HL-60 (cell line): ENCODE measurements around the gene KMT2E.

ENCODE experiments used
- DNase-seq, 2 experiments: peaks; one replicate each; pipeline ENCODE4 v3.0.0-alpha.2; 2010 to 2020; ENCODE audit warnings: low read depth in 1 of 2, low spot score in 1 of 2
- H3K27ac ChIP-seq: fragments of 250-450 bp; sonication (Bioruptor Pico); replicated peaks from 2 replicates; pipeline ENCODE4 v1.5.1; 2020; ENCODE audit warnings: mild to moderate bottlenecking, moderate library complexity
- H3K27me3 ChIP-seq: fragments of 250-450 bp; sonication (Bioruptor Pico); 2 replicates; pipeline ENCODE4 v1.5.1; 2021; ENCODE audit warnings: mild to moderate bottlenecking, moderate library complexity; ENCODE audit not compliant: insufficient read depth, poor library complexity, severe bottlenecking
- H3K4me3 ChIP-seq: replicated peaks from 2 replicates; pipeline ENCODE4 v1.5.1; 2011; ENCODE audit warnings: mild to moderate bottlenecking, control low read depth, low read length; ENCODE audit not compliant: insufficient read depth
- GABPA ChIP-seq: IDR thresholded peaks from 2 replicates; pipeline ENCODE4 v1.6.1; 2012; ENCODE audit warnings: low read depth
- POLR2AphosphoS5 ChIP-seq: IDR thresholded peaks from 2 replicates; pipeline ENCODE4 v1.6.1; 2012; ENCODE audit warnings: low read depth
- SPI1 ChIP-seq: IDR thresholded peaks from 2 replicates; pipeline ENCODE4 v1.6.1; 2012; ENCODE audit warnings: low read depth, mild to moderate bottlenecking, borderline replicate concordance
- TF ChIP-seq, protein P1 (sequence below): IDR thresholded peaks from 2 replicates; pipeline ENCODE4 v1.6.1; 2012; ENCODE audit warnings: low read depth; ENCODE audit not compliant: insufficient replicate concordance
- TF ChIP-seq, protein P2 (sequence below): IDR thresholded peaks from one replicate; pipeline ENCODE4 v1.5.1; 2011; ENCODE audit warnings: low read length, control low read depth, inconsistent platforms; ENCODE audit not compliant: insufficient read depth

Gene KMT2E

DNA sequence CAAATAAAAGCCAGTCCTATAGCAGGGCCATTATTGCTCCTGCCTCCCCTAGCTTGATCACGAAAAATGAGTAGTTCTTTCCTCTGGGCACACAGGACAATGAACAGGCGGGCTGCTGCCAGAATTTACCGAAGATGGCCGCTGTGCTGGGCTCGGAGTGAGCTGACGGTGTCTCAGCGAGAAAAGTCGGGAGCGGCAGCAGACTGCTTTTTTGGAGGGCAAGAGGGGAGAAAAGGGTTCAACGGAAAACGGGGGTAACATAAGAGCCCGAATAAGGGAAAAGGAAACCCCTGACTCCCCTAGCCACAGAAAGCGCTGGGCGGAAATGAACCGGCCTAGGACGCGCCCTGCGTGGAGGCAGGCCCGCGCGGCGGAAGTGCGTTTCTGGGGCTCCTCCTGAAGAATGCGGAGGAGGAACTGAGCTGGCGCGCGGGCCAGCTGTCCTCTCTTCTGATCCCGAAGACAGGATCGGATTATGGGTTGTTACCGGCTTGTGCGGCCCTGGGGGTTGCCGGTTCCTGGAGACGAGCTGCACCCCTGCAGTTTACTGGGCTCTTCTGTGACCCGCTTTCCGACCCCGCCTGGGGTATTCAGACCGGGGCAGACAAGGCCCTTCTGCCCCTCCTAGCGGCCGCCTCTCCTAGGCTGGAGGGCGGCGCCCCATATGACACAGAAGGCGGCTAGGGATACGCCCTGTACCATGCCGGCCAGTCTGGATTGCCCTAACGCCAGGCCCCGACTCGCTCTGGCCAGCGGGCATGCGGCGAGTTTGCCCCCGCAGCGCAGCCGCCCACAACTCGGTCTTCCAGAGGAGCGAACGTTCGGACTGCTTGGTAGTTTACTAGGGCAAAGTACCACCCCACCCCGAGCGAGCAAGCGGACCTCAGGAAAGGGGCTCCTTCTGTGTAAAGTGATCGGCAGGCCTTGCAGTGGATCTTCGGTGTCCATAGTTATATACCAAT is 30.1 kb upstream of the KMT2E start:
- TF ChIP-seq GABPA (peak; percentile 80), POLR2AphosphoS5 (peak; percentile 94), SPI1 (peak; percentile 89)
- TF ChIP-seq, protein P1, sequence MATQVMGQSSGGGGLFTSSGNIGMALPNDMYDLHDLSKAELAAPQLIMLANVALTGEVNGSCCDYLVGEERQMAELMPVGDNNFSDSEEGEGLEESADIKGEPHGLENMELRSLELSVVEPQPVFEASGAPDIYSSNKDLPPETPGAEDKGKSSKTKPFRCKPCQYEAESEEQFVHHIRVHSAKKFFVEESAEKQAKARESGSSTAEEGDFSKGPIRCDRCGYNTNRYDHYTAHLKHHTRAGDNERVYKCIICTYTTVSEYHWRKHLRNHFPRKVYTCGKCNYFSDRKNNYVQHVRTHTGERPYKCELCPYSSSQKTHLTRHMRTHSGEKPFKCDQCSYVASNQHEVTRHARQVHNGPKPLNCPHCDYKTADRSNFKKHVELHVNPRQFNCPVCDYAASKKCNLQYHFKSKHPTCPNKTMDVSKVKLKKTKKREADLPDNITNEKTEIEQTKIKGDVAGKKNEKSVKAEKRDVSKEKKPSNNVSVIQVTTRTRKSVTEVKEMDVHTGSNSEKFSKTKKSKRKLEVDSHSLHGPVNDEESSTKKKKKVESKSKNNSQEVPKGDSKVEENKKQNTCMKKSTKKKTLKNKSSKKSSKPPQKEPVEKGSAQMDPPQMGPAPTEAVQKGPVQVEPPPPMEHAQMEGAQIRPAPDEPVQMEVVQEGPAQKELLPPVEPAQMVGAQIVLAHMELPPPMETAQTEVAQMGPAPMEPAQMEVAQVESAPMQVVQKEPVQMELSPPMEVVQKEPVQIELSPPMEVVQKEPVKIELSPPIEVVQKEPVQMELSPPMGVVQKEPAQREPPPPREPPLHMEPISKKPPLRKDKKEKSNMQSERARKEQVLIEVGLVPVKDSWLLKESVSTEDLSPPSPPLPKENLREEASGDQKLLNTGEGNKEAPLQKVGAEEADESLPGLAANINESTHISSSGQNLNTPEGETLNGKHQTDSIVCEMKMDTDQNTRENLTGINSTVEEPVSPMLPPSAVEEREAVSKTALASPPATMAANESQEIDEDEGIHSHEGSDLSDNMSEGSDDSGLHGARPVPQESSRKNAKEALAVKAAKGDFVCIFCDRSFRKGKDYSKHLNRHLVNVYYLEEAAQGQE, result peak; percentile 51
- TF ChIP-seq, protein P2, sequence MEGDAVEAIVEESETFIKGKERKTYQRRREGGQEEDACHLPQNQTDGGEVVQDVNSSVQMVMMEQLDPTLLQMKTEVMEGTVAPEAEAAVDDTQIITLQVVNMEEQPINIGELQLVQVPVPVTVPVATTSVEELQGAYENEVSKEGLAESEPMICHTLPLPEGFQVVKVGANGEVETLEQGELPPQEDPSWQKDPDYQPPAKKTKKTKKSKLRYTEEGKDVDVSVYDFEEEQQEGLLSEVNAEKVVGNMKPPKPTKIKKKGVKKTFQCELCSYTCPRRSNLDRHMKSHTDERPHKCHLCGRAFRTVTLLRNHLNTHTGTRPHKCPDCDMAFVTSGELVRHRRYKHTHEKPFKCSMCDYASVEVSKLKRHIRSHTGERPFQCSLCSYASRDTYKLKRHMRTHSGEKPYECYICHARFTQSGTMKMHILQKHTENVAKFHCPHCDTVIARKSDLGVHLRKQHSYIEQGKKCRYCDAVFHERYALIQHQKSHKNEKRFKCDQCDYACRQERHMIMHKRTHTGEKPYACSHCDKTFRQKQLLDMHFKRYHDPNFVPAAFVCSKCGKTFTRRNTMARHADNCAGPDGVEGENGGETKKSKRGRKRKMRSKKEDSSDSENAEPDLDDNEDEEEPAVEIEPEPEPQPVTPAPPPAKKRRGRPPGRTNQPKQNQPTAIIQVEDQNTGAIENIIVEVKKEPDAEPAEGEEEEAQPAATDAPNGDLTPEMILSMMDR, result peak; percentile 22
- no peaks in the 10 kb centered on the region for H3K27me3 ChIP-seq
- peak; percentile 69 to 88 for DNase-seq
- H3K4me3 ChIP-seq, result peak overlapping the region; percentile 61
- peak overlapping the region; percentile 97 for H3K27ac ChIP-seq

DNA sequence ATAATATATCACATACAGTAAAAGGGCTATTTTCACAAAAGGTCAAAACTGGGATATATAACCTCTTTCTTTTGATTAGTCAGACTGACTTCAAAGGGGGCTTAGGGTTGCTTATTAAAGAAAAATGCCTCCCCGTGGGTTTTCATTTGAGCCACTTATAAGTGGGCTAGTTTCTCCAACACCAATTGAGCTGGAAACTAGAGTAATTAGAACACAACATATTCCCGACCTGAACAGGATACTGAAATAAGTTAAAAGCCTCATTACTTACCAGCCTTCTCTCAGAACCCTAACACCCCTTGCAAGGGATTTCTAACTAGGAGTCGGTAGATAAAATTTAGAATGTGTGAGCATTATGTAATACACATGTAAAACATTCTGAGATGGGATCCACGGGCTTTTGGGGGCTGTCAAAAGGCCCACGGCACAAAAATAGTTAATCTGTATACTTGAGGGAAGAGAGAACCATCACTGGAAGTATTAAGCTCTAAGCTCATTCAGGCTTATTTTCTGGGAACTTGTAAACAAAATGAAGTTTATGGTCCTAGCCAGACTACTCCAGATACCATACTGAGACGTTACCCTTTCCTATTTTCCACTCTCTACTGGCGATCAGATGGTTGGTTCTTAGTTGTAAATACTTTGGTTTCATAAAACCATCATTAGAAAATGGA is 29.3 kb upstream of the KMT2E start:
- TF ChIP-seq SPI1, result no peak
- no peak for TF ChIP-seq POLR2AphosphoS5
- TF ChIP-seq, protein P1, result no peak
- TF ChIP-seq GABPA, result no peak
- TF ChIP-seq, protein P2, result no peak
- Histone ChIP-seq H3K4me3 (peak overlapping the region; percentile 61), H3K27me3 (no peaks in the 10 kb centered on the region), H3K27ac (peak overlapping the region; percentile 97)
- DNase-seq, result no peak

DNA sequence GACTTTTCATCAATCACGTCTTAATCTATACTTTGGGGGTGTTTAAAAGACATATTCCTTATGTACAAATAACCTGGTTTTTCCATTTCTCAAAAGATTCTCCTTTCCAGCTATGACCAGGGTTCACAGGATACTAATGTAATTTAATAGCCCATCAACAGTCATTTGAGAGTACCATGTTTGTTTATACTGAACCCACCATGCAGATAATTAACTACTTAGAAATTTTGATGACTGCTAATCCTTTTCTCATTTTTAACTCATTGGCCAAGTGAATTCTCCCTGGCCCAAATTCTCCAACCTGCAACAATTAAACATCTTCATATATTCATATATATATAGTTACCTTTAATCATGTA is 28.8 kb upstream of the KMT2E start:
- DNase-seq, result no peak
- TF ChIP-seq SPI1 (no peak), GABPA (no peak), POLR2AphosphoS5 (no peak)
- TF ChIP-seq, protein P1, result no peak
- TF ChIP-seq, protein P2, result no peak
- no peak overlapping the region for H3K4me3 ChIP-seq
- no peaks in the 10 kb centered on the region for H3K27me3 ChIP-seq
- no peak overlapping the region; the same call in 1 of the 2 replicates for H3K27ac ChIP-seq
